HepG2 (cell line): ENCODE data around the gene SH2D3C. TPM values are rescaled to one million over a fixed set of nuclear protein-coding genes. Genes with fewer than 3 reads are reported as not detected.

ENCODE experiments used
- ASH2L ChIP-seq: fragments of 300-600, 200-600 bp; sonication (generic); IDR thresholded peaks from 2 replicates; pipeline ENCODE4 v1.7.0; 2017; ENCODE audit warnings: low read depth, mild to moderate bottlenecking, moderate library complexity, mixed read lengths, low read length; ENCODE audit not compliant: insufficient read length
- CENPT ChIP-seq: sonication (generic); formaldehyde crosslinking; IDR thresholded peaks from 2 replicates; pipeline ENCODE4 v1.8.0; 2022; ENCODE audit warnings: low read depth, mild to moderate bottlenecking, moderate library complexity, missing genetic modification reagents
- EEA1 ChIP-seq: sonication (generic); formaldehyde crosslinking; IDR thresholded peaks from 2 replicates; pipeline ENCODE4 v1.5.1; 2020; ENCODE audit warnings: mild to moderate bottlenecking, missing genetic modification reagents, borderline replicate concordance
- MATR3 ChIP-seq: sonication (generic); formaldehyde crosslinking; IDR thresholded peaks from 2 replicates; pipeline ENCODE4 v1.4.0; 2020; ENCODE audit warnings: missing genetic modification reagents
- MTF2 ChIP-seq: sonication (generic); formaldehyde crosslinking; IDR thresholded peaks from 2 replicates; pipeline ENCODE4 v1.5.0; 2020; ENCODE audit warnings: missing genetic modification reagents, borderline replicate concordance
- PRMT3 ChIP-seq: sonication (generic); formaldehyde crosslinking; IDR thresholded peaks from 2 replicates; pipeline ENCODE4 v1.8.1; 2022; ENCODE audit warnings: low read depth, mild to moderate bottlenecking, moderate library complexity, missing genetic modification reagents, borderline replicate concordance
- REL ChIP-seq: sonication (generic); formaldehyde crosslinking; conservative IDR thresholded peaks from 2 replicates; pipeline ENCODE4 v1.8.0; 2022; ENCODE audit warnings: mild to moderate bottlenecking, missing genetic modification reagents, moderate library complexity
- RFX1 ChIP-seq: fragments of 450-650 bp; IDR thresholded peaks from 2 replicates; pipeline ENCODE4 v1.6.1; 2017
- SAP130 ChIP-seq: IDR thresholded peaks from 2 replicates; pipeline ENCODE4 v1.6.1; 2016; ENCODE audit warnings: low read depth
- SIX1 ChIP-seq: sonication (generic); formaldehyde crosslinking; IDR thresholded peaks from 2 replicates; pipeline ENCODE4 v1.4.0; 2020; ENCODE audit warnings: missing genetic modification reagents, borderline replicate concordance
- SNAI1 ChIP-seq: sonication (generic); formaldehyde crosslinking; IDR thresholded peaks from 2 replicates; pipeline ENCODE4 v1.5.0; 2020; ENCODE audit warnings: mild to moderate bottlenecking, missing genetic modification reagents, borderline replicate concordance
- SP5 ChIP-seq: IDR thresholded peaks from 2 replicates; pipeline ENCODE4 v1.6.1; 2016; ENCODE audit warnings: low read depth, borderline replicate concordance
- THAP11 ChIP-seq: IDR thresholded peaks from 2 replicates; pipeline ENCODE4 v1.6.1; 2016; ENCODE audit warnings: missing biosample characterization, missing genetic modification reagents
- ZNF230 ChIP-seq: sonication (generic); formaldehyde crosslinking; IDR thresholded peaks from 2 replicates; pipeline ENCODE4 v1.4.0; 2020; ENCODE audit warnings: mild to moderate bottlenecking, missing genetic modification reagents
- ZNF333 ChIP-seq: sonication (generic); formaldehyde crosslinking; IDR thresholded peaks from 2 replicates; pipeline ENCODE4 v1.4.0; 2020; ENCODE audit warnings: mild to moderate bottlenecking, missing genetic modification reagents, borderline replicate concordance
- ZNF343 ChIP-seq: sonication (generic); formaldehyde crosslinking; IDR thresholded peaks from 2 replicates; pipeline ENCODE4 v1.4.0; 2020; ENCODE audit warnings: mild to moderate bottlenecking, missing genetic modification reagents
- ZNF441 ChIP-seq: sonication (generic); formaldehyde crosslinking; IDR thresholded peaks from 2 replicates; pipeline ENCODE4 v1.7.0; 2021; ENCODE audit warnings: missing genetic modification reagents, borderline replicate concordance
- ZNF567 ChIP-seq: sonication (generic); formaldehyde crosslinking; IDR thresholded peaks from 2 replicates; pipeline ENCODE4 v1.8.1; 2023; ENCODE audit warnings: mild to moderate bottlenecking, missing genetic modification reagents, borderline replicate concordance
- polyA plus RNA-seq, 8 experiments: library from polyadenylated mRNA; depleted of rRNA in 3 of 8; stranded (reverse) in 7 of 8; unstranded in 1 of 8; fragments of >200 nt; fragmentation: Illumina TruSeq in 4 of 8; extraction: Trizol in 4 of 8; gene quantifications; 2 replicates each; pipeline versions ENCODE4 v1.2.1 to v1.2.3, GENCODE V29; 2011 to 2016; ENCODE audit warnings: low read depth in 4 of 8, missing spikeins in 1 of 8, mixed read lengths in 1 of 8; ENCODE audit not compliant: insufficient read depth in 1 of 8
- total RNA-seq, 5 experiments: library from RNA; depleted of rRNA; stranded (reverse); fragments of >200 nt; fragmentation: Illumina TruSeq; extraction: Trizol; gene quantifications; 2 replicates each; pipeline ENCODE4 v1.2.3, GENCODE V29; 2016; ENCODE audit warnings: low read depth in 1 of 5
- TF ChIP-seq, protein P1 (sequence below): sonication (generic); formaldehyde crosslinking; IDR thresholded peaks from 2 replicates; pipeline ENCODE4 v1.4.0; 2020; ENCODE audit warnings: missing genetic modification reagents
- TF ChIP-seq, protein P2 (sequence below): IDR thresholded peaks from 2 replicates; pipeline ENCODE4 v1.6.1; 2016; ENCODE audit warnings: missing compliant biosample characterization, missing genetic modification reagents, borderline replicate concordance
- TF ChIP-seq, protein P3 (sequence below): sonication (generic); formaldehyde crosslinking; IDR thresholded peaks from 2 replicates; pipeline ENCODE4 v1.5.1; 2020; ENCODE audit warnings: mild to moderate bottlenecking, missing genetic modification reagents, moderate library complexity
- TF ChIP-seq, protein P4 (sequence below): fragments of 450-650 bp; IDR thresholded peaks from 2 replicates; pipeline ENCODE4 v1.6.1; 2016

SH2D3C gene
- total and polyA plus RNA-seq, 2 of the 13 experiments (the other 11 are each of a cell fraction or from before 2014, with no cell fraction given): not detected

DNA sequence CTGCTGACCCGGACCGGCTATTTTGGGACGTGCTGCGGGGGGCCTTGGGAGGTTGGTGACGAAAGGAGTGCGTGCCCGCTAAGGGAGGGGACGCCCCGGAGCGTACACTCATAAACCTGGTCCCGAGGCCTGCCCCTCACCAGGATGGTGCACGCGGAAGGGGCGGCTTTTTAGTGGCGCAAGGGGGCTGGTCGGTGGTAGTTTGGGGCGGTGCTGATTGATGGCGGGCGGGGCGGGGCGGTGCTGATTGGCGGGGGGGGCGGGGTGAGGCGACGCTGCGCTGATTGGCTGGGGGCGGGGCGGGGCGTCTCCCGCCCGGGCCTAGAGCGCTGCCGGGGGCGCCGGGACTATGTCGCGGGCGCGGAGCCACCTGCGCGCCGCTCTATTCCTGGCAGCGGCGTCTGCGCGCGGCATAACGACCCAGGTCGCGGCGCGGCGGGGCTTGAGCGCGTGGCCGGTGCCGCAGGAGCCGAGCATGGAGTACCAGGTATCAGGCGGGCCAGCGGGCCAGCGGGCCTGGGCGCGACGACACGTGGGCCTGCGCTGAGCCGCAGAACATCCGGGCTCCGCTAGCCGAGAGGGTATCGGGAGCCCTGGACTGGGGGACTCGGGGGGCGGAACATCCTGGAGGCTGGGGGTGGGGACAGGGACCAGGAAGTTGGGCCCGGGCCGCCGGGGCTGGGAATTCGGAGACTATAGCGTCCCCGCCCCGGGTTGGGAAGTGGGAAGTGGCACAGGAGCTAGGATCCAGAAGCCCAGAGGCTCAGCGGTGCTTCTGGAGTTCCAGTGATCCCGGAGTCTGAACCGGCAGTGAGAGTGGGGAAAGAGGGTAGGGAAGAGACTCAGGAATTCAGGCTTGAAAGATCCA is 24.3 kb upstream of the SH2D3C start, which contains the start of gene FPGS (continued):
- TF ChIP-seq, protein P1, sequence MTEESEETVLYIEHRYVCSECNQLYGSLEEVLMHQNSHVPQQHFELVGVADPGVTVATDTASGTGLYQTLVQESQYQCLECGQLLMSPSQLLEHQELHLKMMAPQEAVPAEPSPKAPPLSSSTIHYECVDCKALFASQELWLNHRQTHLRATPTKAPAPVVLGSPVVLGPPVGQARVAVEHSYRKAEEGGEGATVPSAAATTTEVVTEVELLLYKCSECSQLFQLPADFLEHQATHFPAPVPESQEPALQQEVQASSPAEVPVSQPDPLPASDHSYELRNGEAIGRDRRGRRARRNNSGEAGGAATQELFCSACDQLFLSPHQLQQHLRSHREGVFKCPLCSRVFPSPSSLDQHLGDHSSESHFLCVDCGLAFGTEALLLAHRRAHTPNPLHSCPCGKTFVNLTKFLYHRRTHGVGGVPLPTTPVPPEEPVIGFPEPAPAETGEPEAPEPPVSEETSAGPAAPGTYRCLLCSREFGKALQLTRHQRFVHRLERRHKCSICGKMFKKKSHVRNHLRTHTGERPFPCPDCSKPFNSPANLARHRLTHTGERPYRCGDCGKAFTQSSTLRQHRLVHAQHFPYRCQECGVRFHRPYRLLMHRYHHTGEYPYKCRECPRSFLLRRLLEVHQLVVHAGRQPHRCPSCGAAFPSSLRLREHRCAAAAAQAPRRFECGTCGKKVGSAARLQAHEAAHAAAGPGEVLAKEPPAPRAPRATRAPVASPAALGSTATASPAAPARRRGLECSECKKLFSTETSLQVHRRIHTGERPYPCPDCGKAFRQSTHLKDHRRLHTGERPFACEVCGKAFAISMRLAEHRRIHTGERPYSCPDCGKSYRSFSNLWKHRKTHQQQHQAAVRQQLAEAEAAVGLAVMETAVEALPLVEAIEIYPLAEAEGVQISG (CRISPR knock-in tag): peak; percentile 69
- TF ChIP-seq RFX1 (no peak), ZNF343 (CRISPR knock-in tag) (peak; percentile 42; the same call in 1 of the 2 replicates), THAP11 (CRISPR knock-in tag) (peak; percentile 85), ZNF230 (CRISPR knock-in tag) (0 out of 2 replicates have a peak, but pooled peaks have one; percentile 78), SAP130 (peak; percentile 93; the same call in 1 of the 2 replicates), ZNF441 (CRISPR knock-in tag) (peak; percentile 16; the same call in 1 of the 2 replicates), SP5 (CRISPR knock-in tag) (no peak; the same call in 1 of the 2 replicates), CENPT (CRISPR knock-in tag) (peak; percentile 44; the same call in 1 of the 2 replicates), SIX1 (CRISPR knock-in tag) (no peak), ZNF567 (CRISPR knock-in tag) (0 out of 2 replicates have a peak, but pooled peaks have one; percentile 79), MTF2 (CRISPR knock-in tag) (no peak), ASH2L (peak; percentile 81), SNAI1 (CRISPR knock-in tag) (peak; percentile 74; the same call in 1 of the 2 replicates), REL (no peak), ZNF333 (peak; percentile 89; the same call in 1 of the 2 replicates), PRMT3 (CRISPR knock-in tag) (peak; percentile 83; the same call in 1 of the 2 replicates), EEA1 (CRISPR knock-in tag) (peak; percentile 67; the same call in 1 of the 2 replicates), MATR3 (CRISPR knock-in tag) (no peak)
- TF ChIP-seq, protein P2, sequence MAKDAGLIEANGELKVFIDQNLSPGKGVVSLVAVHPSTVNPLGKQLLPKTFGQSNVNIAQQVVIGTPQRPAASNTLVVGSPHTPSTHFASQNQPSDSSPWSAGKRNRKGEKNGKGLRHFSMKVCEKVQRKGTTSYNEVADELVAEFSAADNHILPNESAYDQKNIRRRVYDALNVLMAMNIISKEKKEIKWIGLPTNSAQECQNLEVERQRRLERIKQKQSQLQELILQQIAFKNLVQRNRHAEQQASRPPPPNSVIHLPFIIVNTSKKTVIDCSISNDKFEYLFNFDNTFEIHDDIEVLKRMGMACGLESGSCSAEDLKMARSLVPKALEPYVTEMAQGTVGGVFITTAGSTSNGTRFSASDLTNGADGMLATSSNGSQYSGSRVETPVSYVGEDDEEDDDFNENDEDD (CRISPR knock-in tag): peak; percentile 73; the same call in 1 of the 2 replicates
- TF ChIP-seq, protein P3, sequence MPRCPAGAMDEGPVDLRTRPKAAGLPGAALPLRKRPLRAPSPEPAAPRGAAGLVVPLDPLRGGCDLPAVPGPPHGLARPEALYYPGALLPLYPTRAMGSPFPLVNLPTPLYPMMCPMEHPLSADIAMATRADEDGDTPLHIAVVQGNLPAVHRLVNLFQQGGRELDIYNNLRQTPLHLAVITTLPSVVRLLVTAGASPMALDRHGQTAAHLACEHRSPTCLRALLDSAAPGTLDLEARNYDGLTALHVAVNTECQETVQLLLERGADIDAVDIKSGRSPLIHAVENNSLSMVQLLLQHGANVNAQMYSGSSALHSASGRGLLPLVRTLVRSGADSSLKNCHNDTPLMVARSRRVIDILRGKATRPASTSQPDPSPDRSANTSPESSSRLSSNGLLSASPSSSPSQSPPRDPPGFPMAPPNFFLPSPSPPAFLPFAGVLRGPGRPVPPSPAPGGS: peak; percentile 47; the same call in 1 of the 2 replicates
- TF ChIP-seq, protein P4, sequence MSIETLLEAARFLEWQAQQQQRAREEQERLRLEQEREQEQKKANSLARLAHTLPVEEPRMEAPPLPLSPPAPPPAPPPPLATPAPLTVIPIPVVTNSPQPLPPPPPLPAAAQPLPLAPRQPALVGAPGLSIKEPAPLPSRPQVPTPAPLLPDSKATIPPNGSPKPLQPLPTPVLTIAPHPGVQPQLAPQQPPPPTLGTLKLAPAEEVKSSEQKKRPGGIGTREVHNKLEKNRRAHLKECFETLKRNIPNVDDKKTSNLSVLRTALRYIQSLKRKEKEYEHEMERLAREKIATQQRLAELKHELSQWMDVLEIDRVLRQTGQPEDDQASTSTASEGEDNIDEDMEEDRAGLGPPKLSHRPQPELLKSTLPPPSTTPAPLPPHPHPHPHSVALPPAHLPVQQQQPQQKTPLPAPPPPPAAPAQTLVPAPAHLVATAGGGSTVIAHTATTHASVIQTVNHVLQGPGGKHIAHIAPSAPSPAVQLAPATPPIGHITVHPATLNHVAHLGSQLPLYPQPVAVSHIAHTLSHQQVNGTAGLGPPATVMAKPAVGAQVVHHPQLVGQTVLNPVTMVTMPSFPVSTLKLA: peak; percentile 55
